ENCODE measurements around the gene FAU. TPM values are rescaled to one million over a fixed set of nuclear protein-coding genes. Genes with fewer than 3 reads are reported as not detected.

The FAU gene
- total and polyA plus RNA-seq, 2 of the 13 experiments (the other 11 are each of a cell fraction or from before 2014, with no cell fraction given), result 374 to 869 TPM

DNA sequence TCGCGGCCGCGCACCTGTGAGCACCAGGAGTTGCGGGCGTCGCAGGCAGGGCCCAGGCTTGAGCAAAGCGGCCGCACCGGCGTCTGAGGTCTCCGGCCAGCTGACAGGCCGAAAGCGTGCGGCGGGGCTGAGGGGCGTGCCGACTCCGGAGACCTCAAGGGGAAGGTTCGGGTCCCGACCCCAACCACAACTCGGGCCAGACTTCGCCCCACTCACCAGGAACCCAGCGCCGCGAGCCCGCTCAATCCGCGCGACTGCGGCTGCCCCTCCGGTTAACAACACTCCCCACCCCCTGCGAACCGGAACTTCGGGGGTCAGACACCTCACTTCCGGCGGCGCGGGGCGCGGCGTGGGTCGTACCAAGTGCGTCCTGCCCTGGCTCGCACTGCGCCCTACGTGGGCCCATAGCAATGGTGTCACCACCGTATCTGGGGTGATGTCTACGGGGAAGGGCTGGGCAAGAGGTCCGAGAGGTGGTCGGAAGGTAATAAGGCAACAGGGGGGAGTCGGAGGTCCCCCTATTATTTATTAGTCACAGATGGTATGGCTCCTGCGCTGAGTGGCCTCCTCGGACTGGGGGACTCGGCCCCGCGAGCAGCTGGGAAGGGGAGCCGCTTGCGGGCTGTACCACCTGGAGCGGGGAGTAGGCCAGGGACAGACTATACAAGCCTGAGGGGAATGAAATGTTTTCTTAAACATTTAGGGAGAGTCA lies 12.5 kb upstream of the FAU start, which contains the start of gene SYVN1 (continued):
- TF ChIP-seq, protein P1, sequence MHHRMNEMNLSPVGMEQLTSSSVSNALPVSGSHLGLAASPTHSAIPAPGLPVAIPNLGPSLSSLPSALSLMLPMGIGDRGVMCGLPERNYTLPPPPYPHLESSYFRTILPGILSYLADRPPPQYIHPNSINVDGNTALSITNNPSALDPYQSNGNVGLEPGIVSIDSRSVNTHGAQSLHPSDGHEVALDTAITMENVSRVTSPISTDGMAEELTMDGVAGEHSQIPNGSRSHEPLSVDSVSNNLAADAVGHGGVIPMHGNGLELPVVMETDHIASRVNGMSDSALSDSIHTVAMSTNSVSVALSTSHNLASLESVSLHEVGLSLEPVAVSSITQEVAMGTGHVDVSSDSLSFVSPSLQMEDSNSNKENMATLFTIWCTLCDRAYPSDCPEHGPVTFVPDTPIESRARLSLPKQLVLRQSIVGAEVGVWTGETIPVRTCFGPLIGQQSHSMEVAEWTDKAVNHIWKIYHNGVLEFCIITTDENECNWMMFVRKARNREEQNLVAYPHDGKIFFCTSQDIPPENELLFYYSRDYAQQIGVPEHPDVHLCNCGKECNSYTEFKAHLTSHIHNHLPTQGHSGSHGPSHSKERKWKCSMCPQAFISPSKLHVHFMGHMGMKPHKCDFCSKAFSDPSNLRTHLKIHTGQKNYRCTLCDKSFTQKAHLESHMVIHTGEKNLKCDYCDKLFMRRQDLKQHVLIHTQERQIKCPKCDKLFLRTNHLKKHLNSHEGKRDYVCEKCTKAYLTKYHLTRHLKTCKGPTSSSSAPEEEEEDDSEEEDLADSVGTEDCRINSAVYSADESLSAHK (CRISPR knock-in tag; IDR thresholded peaks at IDR 0.05; ENCODE audit: borderline replicate concordance), result no peak
- TF ChIP-seq CREB1 (IDR thresholded peaks at IDR 0.05), result peak; percentile 82
- TF ChIP-seq CREB1 (CRISPR knock-in tag; IDR thresholded peaks at IDR 0.05), result peak; percentile 93
- TF ChIP-seq CHCHD3 (CRISPR knock-in tag; IDR thresholded peaks at IDR 0.05), result peak; percentile 43; the same call in 1 of the 2 replicates
- TF ChIP-seq TGIF2 (CRISPR knock-in tag; IDR thresholded peaks at IDR 0.05), result peak; percentile 80
- no peak; the same call in 1 of the 2 replicates for TF ChIP-seq MAF1 (CRISPR knock-in tag; IDR thresholded peaks at IDR 0.05; ENCODE audit: borderline replicate concordance)
- TF ChIP-seq BRCA1 (CRISPR knock-in tag; IDR thresholded peaks at IDR 0.05), result no peak
- peak; percentile 78; the same call in 1 of the 2 replicates for TF ChIP-seq MEIS1 (CRISPR knock-in tag; IDR thresholded peaks at IDR 0.05; ENCODE audit: borderline replicate concordance)
- no peak; the same call in none of the 2 replicates for TF ChIP-seq EED (CRISPR knock-in tag; IDR thresholded peaks at IDR 0.05)
- TF ChIP-seq FOXO1 (CRISPR knock-in tag; IDR thresholded peaks at IDR 0.05), result peak; percentile 39
- no peak for TF ChIP-seq EZH2 (conservative IDR thresholded peaks at IDR 0.05; ENCODE audit: low read depth, low read length)
- TF ChIP-seq CENPX (CRISPR knock-in tag; IDR thresholded peaks at IDR 0.05), result no peak
- TF ChIP-seq DDIT3 (CRISPR knock-in tag; IDR thresholded peaks at IDR 0.05), result no peak
- peak; percentile 75; the same call in 1 of the 2 replicates for TF ChIP-seq ZNF572 (CRISPR knock-in tag; IDR thresholded peaks at IDR 0.05)
- peak; percentile 85 for TF ChIP-seq KDM2A (CRISPR knock-in tag; IDR thresholded peaks at IDR 0.05; ENCODE audit: borderline replicate concordance, low read depth)
- TF ChIP-seq, protein P2, sequence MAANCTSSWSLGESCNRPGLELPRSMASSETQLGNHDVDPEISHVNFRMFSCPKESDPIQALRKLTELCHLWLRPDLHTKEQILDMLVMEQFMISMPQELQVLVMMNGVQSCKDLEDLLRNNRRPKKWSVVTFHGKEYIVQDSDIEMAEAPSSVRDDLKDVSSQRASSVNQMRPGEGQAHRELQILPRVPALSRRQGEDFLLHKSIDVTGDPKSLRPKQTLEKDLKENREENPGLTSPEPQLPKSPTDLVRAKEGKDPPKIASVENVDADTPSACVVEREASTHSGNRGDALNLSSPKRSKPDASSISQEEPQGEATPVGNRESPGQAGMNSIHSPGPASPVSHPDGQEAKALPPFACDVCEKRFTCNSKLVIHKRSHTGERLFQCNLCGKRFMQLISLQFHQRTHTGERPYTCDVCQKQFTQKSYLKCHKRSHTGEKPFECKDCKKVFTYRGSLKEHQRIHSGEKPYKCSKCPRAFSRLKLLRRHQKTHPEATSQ (CRISPR knock-in tag; IDR thresholded peaks at IDR 0.05; ENCODE audit: borderline replicate concordance), result no peak
- no peak for TF ChIP-seq ZNF205 (CRISPR knock-in tag; IDR thresholded peaks at IDR 0.05)
- peak; percentile 72; the same call in 1 of the 2 replicates for TF ChIP-seq ZNF430 (CRISPR knock-in tag; IDR thresholded peaks at IDR 0.05)
- TF ChIP-seq ZNF138 (CRISPR knock-in tag; IDR thresholded peaks at IDR 0.05; ENCODE audit: low read depth), result 0 out of 2 replicates have a peak, but pooled peaks have one; percentile 73
- peak; percentile 73; the same call in 1 of the 2 replicates for TF ChIP-seq IRF2 (CRISPR knock-in tag; IDR thresholded peaks at IDR 0.05)
- no peak; the same call in 1 of the 2 replicates for TF ChIP-seq MTERF4 (CRISPR knock-in tag; IDR thresholded peaks at IDR 0.05)
- TF ChIP-seq ZNF563 (CRISPR knock-in tag; IDR thresholded peaks at IDR 0.05), result no peak; the same call in none of the 2 replicates
- peak; percentile 16; the same call in 1 of the 2 replicates for TF ChIP-seq MIER3 (CRISPR knock-in tag; IDR thresholded peaks at IDR 0.05; ENCODE audit: borderline replicate concordance)
- TF ChIP-seq ZNF580 (CRISPR knock-in tag; IDR thresholded peaks at IDR 0.05; ENCODE audit: borderline replicate concordance, low read depth), result peak; percentile 52; the same call in 1 of the 2 replicates
- TF ChIP-seq ADNP (CRISPR knock-in tag; IDR thresholded peaks at IDR 0.05), result no peak
- TF ChIP-seq ZNF724P (CRISPR knock-in tag; IDR thresholded peaks at IDR 0.05; ENCODE audit: borderline replicate concordance), result 0 out of 2 replicates have a peak, but pooled peaks have one; percentile 65

Measured in HepG2 (cell line).